Duodenal mucosa (tissue), 2 donors: ENCODE measurements around the gene LRMDA.

Experiments used
- H3K27ac ChIP-seq: one replicate; pipeline ENCODE4 v1.7.0; 2013; ENCODE audit warnings: low read depth, low read length
- H3K27me3 ChIP-seq, 2 donors: one replicate each; pipeline ENCODE4 v1.7.0; 2013; ENCODE audit warnings: low read length in 2 of 2, control low read depth in 1 of 2; ENCODE audit not compliant: insufficient read depth in 2 of 2, control insufficient read depth in 1 of 2
- H3K36me3 ChIP-seq, 2 donors: one replicate each; pipeline ENCODE4 v1.7.0; 2013; ENCODE audit warnings: low read length in 2 of 2, control low read depth in 1 of 2; ENCODE audit not compliant: insufficient read depth in 2 of 2, control insufficient read depth in 1 of 2
- H3K4me1 ChIP-seq, 2 donors: one replicate each; pipeline ENCODE4 v1.7.0; 2013; ENCODE audit warnings: low read length in 2 of 2, control low read depth in 1 of 2; ENCODE audit not compliant: insufficient read depth in 2 of 2, control insufficient read depth in 1 of 2
- H3K4me3 ChIP-seq, 2 donors: one replicate each; pipeline ENCODE4 v1.7.0; 2013; ENCODE audit warnings: low read length in 2 of 2, low read depth in 1 of 2
- H3K9ac ChIP-seq, 2 donors: one replicate each; pipeline ENCODE4 v1.7.0; 2013; ENCODE audit warnings: low read length in 2 of 2, low read depth in 1 of 2
- H3K9me3 ChIP-seq, 2 donors: one replicate each; pipeline ENCODE4 v1.7.0; 2013; ENCODE audit warnings: low read length in 2 of 2, control low read depth in 1 of 2; ENCODE audit not compliant: control insufficient read depth in 1 of 2

The LRMDA gene

DNA sequence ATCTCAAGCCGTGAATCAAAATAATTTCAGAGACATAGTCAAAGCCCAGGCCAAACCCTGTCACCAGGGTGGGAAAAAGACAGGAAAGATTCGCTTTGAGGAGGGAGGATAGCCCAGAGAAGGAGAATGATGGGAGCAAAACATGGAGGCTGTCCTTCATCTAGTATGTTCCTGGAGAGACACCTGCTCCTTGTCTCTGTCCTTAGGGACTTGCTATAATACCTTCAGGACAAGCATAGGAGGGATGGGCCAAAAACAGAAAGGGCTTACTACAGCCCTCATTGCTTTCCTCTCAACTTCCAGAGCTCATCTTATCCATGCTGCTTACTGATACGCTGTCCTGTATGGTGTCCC lies 593.7 kb downstream of the LRMDA start:
- Histone ChIP-seq H3K9me3 (no peaks in the 10 kb centered on the region), H3K9ac (no peak overlapping the region), H3K36me3 (no peaks in the 10 kb centered on the region), H3K27ac (no peak overlapping the region), H3K4me3 (no peak overlapping the region), H3K4me1 (no peaks in the 10 kb centered on the region), H3K27me3 (no peaks in the 10 kb centered on the region)

DNA sequence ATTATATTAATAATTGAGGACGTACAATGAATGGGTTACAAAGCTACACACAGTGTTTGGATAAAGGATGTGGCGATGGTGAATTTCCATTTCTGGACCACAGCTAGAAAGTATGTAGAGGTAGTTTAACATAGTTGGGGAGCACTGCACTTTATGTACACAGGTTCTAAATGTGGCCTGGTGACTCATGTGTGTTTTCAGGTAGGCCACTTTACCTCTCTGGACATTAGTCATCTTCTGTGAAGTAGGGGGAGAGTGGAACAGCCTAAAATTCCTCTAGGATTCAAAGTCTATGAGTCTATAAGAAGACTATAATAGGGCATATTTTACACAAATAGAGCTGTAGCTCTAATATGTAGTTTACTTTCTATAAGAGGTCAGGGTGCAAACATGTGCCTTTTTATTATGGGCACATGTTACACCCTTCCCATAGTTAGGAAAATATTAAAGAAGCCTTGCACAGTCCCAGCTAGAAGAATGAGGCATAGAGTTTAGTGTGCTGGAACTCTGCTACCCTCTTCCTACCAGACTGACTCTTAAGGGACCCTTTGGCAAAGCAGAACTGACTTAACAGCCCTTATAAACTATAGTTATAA lies 594.9 kb downstream of the LRMDA start:
- Histone ChIP-seq H3K27me3 (no peaks in the 10 kb centered on the region), H3K36me3 (no peaks in the 10 kb centered on the region), H3K27ac (no peak overlapping the region), H3K9ac (no peak overlapping the region), H3K4me3 (no peak overlapping the region), H3K4me1 (no peaks in the 10 kb centered on the region), H3K9me3 (no peaks in the 10 kb centered on the region)

DNA sequence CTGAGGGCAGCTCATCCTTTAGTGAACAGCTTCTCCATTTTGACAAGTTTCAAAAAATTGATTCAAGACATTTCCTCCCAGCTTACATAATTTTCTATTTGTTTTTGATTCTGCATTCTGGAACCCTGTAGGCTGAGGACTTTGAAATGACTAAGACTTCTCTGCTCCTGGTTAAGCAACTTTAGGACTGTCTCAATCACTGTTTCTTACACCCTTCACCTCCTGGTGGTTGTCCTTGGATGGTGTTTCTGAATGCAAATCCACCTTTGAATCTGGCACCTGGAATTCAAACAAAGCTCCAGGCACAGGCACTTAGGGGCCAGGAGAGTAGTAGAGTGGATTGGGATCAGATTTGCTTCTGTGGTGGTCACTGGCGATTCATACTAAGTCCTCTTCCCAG lies 595.5 kb downstream of the LRMDA start:
- Histone ChIP-seq H3K4me1 (no peaks in the 10 kb centered on the region), H3K36me3 (no peaks in the 10 kb centered on the region), H3K27ac (no peak overlapping the region), H3K9me3 (no peaks in the 10 kb centered on the region), H3K27me3 (no peaks in the 10 kb centered on the region), H3K9ac (no peak overlapping the region), H3K4me3 (no peak overlapping the region)

DNA sequence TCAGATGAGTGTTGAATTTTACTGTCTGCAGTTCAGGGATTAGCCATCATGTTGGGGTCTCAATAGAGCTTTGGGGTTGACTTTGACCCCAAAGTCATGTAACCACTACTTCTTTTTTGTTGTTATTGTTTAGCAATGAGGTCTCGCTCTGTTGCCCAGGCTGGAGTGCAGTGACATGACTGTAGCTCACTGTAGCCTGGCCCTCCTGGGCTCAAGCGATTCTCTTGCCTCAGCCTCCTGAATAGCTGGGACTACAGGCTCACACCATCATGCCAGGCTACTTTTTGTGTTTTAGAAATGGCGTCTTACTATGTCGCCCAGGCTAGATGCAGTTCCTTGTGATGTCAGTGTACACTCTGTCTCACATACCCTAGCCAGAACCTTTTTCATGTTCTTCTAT lies 598.4 kb downstream of the LRMDA start:
- Histone ChIP-seq H3K9ac (no peak overlapping the region), H3K36me3 (no peaks in the 10 kb centered on the region), H3K4me1 (peaks cover 16% of the 10 kb centered on the region in 2 donors), H3K4me3 (no peak overlapping the region), H3K27me3 (no peaks in the 10 kb centered on the region), H3K9me3 (no peaks in the 10 kb centered on the region), H3K27ac (no peak overlapping the region)

DNA sequence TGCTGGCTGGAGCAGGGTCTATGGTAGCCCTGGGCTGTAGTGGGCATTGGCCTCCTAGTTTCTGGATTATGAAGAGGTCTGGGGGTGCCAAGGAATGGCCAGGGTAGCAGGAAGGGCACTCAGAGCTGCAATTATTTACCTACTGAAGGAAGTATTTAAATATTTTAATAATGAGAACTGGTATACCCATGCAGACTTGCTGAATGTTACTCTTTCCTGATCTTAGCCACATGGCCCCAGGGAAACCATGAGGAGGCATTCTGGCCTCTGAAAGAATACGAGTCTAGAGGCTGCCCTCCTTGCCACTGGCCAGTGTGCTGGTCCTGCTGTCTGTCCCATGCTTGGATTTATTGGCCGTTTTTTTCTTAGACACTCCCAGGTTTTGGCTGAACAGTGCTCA lies 599.7 kb downstream of the LRMDA start:
- Histone ChIP-seq H3K4me3 (no peak overlapping the region), H3K9me3 (no peaks in the 10 kb centered on the region), H3K4me1 (peaks cover 16% of the 10 kb centered on the region in 2 donors), H3K36me3 (no peaks in the 10 kb centered on the region), H3K27me3 (no peaks in the 10 kb centered on the region), H3K27ac (no peak overlapping the region), H3K9ac (no peak overlapping the region)

DNA sequence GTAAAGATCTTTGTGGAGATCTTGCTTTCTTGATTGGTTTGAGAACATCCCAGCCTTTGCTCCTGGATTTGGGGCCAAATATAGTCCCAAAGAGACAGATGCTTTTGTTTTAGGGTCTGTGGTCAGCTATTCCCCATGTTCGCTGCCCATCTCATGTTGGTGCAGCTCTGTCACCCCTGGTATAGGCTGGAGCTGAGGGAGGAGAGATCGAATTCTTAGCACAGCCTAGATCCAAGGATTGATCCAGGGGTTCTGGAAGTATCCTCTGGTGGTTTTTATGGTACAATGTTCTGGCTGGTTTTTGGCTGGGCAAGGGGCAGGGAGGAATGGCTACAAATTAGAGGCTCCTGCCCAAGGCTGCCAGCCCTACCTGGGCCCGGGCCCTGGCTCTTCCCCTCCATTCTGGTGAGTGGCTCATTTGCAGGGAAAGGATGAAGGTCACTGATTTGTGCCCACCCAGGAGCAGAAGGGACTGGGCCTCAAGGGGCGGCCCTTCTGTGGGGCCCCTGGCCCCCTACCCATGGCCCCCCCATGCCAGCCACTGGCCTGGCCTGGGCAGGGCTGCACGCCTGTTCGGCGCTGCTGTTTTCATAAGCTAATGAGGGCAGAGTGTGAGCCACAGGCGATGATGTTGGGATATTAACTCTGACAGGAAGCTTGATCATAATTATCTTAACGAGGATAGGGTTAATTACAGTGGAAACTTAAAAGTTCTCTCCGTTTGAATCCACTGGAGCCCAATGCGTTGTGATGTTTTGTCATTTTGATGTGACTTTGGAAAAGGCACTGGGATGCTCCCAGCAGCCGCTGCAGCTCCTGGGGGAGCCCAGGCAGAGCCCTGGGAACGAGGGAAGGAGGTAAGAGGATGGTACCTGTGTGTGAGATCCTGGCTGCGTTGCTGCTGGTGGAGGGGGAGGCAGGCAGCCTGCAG lies 600.6 kb downstream of the LRMDA start:
- no peak overlapping the region for H3K4me3 ChIP-seq
- no peak overlapping the region for H3K9ac ChIP-seq
- H3K4me1 ChIP-seq, result peaks cover 21 to 23% of the 10 kb centered on the region in 2 donors
- H3K9me3 ChIP-seq, result no peaks in the 10 kb centered on the region
- no peaks in the 10 kb centered on the region for H3K27me3 ChIP-seq
- no peaks in the 10 kb centered on the region for H3K36me3 ChIP-seq
- H3K27ac ChIP-seq, result no peak overlapping the region

DNA sequence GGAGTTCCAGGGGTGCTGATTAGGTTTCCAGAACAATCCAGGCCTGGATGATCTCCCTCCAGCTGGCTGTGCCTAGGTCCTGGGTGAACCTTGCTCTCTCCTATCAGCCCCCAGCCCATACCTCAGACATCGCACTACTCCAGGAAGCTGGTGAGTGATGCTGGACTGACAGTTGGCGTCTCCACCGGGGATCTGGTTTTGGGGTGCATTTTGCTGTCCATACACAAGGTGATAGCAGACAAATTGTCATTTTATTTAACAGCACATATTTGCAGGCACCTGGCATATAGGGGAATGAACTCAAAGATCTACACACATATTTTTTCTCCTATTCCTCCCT lies 601.2 kb downstream of the LRMDA start:
- no peak overlapping the region for H3K27ac ChIP-seq
- H3K4me1 ChIP-seq, result peaks cover 21 to 24% of the 10 kb centered on the region in 2 donors
- H3K27me3 ChIP-seq, result no peaks in the 10 kb centered on the region
- no peak overlapping the region for H3K4me3 ChIP-seq
- H3K9me3 ChIP-seq, result no peaks in the 10 kb centered on the region
- no peaks in the 10 kb centered on the region for H3K36me3 ChIP-seq
- H3K9ac ChIP-seq, result no peak overlapping the region

DNA sequence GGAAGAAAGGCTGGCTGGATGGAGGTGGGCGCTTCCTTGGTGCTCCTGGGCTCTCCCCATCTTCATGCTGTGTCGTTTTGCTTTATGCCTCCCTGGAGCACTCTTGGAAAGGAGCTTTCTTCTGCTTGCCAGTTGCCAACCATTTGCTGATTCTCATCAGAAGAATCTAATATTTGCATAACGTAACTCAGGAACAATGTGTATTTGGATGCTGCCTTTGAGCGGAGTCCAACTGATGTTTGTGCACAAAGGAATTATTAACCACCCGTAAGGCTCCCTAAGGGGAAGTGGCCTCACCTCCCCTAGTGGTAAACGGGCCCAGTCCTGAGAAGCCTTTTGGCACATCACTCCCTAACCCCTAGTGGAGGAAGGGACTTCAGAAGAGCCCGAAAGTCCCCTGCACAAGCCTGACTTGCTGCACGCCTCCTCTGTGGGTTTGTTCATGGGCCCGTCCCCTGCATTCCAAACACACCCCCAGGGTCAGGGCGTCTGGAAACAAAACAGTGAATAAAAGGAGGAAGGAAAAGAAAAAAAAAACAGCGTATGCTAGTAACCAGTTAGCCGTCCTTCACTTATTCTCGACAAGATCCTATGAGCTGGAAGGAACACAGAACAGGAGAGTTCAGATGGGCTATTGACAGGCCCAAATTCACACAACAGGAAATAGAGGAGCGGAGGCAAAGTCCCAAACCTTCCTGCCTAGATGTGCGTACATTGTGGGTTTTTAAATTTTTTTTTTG lies 602.2 kb downstream of the LRMDA start:
- Histone ChIP-seq H3K27ac (no peak overlapping the region), H3K27me3 (no peaks in the 10 kb centered on the region), H3K9me3 (peaks cover 0 to 5% of the 10 kb centered on the region in 2 donors), H3K4me3 (no peak overlapping the region), H3K9ac (no peak overlapping the region), H3K36me3 (peaks cover 0 to 4% of the 10 kb centered on the region in 2 donors), H3K4me1 (peaks cover 21 to 24% of the 10 kb centered on the region in 2 donors)

DNA sequence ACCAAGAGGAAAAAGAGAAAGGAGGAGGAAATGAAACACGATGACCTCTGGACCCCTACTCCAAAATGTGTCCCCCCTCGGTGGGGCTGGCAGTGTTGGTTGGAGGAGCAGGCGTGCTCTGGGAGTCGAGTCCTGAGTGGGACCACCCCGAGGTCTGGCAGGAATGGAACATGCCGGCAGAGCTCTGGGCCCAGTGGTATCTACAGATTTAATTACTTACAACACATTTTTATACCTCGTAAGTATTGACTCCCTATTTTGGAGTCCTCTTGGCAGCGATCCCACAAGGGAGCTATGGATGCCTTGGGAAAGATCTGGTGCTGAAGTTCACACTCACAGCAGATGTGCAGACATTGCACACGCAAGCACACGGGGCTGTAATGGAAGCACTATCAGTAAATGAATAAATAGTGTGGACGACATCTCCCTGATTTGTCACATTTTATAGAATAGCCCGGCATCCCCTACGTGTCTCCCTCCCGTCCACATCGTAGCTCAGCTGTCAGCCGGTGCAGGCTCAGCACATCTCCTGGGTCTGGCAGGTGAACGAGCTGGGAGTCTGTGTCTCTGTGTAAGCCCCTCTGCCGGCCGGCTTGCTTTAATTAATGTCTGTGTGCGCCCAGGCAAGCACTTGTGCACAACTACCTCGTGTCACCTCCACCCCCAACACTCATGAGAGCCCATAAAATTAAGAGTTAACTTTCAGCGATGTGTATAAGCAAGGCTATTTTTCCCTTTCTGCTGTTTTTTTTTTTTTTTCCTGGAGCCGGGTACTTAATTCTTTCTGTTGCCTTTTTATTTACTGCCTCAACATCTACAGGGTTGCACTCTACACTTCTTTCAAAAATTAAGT lies 603.2 kb downstream of the LRMDA start:
- peaks cover 0 to 4% of the 10 kb centered on the region in 2 donors for H3K36me3 ChIP-seq
- no peaks in the 10 kb centered on the region for H3K27me3 ChIP-seq
- peaks cover 21 to 24% of the 10 kb centered on the region in 2 donors for H3K4me1 ChIP-seq
- no peak overlapping the region for H3K27ac ChIP-seq
- no peak overlapping the region for H3K4me3 ChIP-seq
- peaks cover 0 to 10% of the 10 kb centered on the region in 2 donors for H3K9me3 ChIP-seq
- H3K9ac ChIP-seq, result no peak overlapping the region
